ENCODE data around the gene PIK3R5.

DNA sequence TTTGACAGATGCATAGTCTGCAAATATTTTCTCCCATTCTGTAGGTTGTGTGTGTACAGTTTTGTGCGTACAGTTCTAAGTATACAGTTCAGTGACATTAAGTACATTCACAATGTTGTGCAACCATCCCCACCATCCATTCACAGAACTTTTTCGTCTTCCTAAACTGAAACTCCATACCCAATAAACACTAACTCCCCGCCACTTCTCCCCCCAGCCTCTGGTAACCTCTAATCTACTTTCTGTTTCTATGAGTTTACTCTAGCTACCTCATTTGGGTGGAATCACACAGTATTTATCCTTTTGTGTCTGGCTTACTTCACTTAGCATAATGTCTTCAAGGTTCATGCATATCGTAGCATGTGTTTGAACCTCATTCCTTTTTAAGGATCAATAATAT, 14.3 kb downstream of the PIK3R5 start:
- no peak for TF ChIP-seq EZH2phosphoT487 (IDR thresholded peaks at IDR 0.05; ENCODE audit: borderline replicate concordance, low read length)
- TF ChIP-seq, protein P1, sequence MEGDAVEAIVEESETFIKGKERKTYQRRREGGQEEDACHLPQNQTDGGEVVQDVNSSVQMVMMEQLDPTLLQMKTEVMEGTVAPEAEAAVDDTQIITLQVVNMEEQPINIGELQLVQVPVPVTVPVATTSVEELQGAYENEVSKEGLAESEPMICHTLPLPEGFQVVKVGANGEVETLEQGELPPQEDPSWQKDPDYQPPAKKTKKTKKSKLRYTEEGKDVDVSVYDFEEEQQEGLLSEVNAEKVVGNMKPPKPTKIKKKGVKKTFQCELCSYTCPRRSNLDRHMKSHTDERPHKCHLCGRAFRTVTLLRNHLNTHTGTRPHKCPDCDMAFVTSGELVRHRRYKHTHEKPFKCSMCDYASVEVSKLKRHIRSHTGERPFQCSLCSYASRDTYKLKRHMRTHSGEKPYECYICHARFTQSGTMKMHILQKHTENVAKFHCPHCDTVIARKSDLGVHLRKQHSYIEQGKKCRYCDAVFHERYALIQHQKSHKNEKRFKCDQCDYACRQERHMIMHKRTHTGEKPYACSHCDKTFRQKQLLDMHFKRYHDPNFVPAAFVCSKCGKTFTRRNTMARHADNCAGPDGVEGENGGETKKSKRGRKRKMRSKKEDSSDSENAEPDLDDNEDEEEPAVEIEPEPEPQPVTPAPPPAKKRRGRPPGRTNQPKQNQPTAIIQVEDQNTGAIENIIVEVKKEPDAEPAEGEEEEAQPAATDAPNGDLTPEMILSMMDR (IDR thresholded peaks at IDR 0.05; ENCODE audit: low read depth, low read length, poor library complexity, severe bottlenecking), result no peak

All from DOHH2 (cell line).